Measurements from ENCODE around the gene TMEM120A.

GRCh38 chr7:76002139-76002538 is 7.7 kb upstream of the TMEM120A start:
- TF ChIP-seq CTCF (IDR thresholded peaks at IDR 0.05 in 4 of 5, conservative IDR thresholded peaks at IDR 0.05 in 1 of 5) (no peak), POLR2A (IDR thresholded peaks at IDR 0.05) (no peak)

Measured in gastrocnemius medialis (tissue), 4 donors.